Germinal center (tissue), 1 donor: ENCODE measurements around the gene RARRES2.
A peak's percentile ranks its signal among the peaks of the same experiment; 100 is the strongest.

Experiments
- DNase-seq: peaks from one replicate; pipeline ENCODE4 v3.0.0; 2012; ENCODE audit warnings: mixed read lengths, low spot score

The RARRES2 gene

GRCh38 chr7:150376560-150376959 lies 35.1 kb upstream of the RARRES2 start:
- no peak for DNase-seq

GRCh38 chr7:150375662-150376521 lies 34.5 kb upstream of the RARRES2 start:
- peak; percentile 59 for DNase-seq

GRCh38 chr7:150374472-150374871 lies 33.0 kb upstream of the RARRES2 start:
- DNase-seq = no peak

DNA sequence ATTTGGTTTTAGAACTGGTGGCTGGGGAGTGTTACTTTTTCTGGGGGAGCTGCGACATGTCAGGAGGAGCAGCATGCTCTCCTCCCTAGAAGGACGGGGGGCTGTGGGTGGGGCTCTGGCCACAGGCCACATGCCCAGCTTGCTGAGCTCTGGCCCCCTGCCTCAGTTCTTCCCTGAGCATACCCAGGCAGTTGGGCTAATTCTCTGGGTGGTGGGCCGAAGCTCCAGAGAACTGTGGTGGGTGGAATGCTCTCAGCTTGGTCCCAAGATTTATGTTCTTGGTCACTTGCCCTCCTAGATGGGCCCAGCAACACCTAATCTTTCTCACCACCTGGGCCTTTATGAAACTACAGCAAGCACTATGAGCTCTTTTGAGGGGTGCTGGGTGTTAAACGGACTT lies 32.6 kb upstream of the RARRES2 start:
- DNase-seq = no peak

- peak; percentile 26 for DNase-seq
Observed at GRCh38 chr7:150373049-150373801, 31.8 kb upstream of the RARRES2 start.

DNA sequence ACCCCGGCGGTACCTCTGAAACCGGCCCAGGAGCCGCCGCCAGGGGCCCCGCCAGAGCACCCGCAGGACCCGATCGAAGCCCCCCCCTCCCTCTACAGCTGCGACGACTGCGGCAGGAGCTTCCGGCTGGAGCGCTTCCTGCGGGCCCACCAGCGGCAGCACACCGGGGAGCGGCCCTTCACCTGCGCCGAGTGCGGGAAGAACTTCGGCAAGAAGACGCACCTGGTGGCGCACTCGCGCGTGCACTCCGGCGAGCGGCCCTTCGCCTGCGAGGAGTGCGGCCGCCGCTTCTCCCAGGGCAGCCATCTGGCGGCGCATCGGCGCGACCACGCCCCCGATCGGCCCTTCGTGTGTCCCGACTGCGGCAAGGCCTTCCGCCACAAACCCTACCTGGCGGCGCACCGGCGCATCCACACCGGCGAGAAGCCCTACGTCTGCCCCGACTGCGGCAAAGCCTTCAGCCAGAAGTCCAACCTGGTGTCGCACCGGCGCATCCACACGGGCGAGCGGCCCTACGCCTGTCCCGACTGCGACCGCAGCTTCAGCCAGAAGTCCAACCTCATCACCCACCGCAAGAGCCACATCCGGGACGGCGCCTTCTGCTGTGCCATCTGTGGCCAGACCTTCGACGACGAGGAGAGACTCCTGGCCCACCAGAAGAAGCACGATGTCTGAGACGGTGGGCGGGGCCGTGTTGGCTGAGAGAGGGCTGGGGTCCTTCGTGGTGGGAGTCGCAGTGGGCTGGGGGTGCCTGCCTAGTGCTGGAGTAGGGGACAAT lies 31.0 kb upstream of the RARRES2 start:
- DNase-seq = no peak

DNA sequence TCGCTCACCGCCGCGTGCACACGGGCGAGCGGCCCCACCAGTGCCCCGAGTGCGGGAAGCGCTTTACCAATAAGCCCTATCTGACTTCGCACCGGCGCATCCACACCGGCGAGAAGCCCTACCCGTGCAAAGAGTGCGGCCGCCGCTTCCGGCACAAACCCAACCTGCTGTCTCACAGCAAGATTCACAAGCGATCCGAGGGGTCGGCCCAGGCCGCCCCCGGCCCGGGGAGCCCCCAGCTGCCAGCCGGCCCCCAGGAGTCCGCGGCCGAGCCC lies 30.5 kb upstream of the RARRES2 start:
- no peak for DNase-seq

DNA sequence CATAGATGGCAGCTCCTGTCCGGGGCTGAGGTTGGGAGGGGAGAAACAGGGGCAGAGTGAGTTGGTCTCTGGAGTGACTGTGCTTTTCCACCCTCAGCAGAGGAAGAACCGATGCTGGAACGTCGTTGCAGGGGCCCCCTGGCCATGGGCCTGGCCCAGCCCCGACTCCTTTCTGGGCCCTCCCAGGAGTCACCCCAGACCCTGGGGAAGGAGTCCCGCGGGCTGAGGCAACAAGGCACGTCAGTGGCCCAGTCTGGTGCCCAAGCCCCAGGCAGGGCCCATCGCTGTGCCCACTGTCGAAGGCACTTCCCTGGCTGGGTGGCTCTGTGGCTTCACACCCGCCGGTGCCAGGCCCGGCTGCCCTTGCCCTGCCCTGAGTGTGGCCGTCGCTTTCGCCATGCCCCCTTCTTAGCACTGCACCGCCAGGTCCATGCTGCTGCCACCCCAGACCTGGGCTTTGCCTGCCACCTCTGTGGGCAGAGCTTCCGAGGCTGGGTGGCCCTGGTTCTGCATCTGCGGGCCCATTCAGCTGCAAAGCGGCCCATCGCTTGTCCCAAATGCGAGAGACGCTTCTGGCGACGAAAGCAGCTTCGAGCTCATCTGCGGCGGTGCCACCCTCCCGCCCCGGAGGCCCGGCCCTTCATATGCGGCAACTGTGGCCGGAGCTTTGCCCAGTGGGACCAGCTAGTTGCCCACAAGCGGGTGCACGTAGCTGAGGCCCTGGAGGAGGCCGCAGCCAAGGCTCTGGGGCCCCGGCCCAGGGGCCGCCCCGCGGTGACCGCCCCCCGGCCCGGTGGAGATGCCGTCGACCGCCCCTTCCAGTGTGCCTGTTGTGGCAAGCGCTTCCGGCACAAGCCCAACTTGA lies 29.9 kb upstream of the RARRES2 start:
- no peak for DNase-seq

GRCh38 chr7:150370612-150371071 lies 29.2 kb upstream of the RARRES2 start:
- no peak for DNase-seq

DNA sequence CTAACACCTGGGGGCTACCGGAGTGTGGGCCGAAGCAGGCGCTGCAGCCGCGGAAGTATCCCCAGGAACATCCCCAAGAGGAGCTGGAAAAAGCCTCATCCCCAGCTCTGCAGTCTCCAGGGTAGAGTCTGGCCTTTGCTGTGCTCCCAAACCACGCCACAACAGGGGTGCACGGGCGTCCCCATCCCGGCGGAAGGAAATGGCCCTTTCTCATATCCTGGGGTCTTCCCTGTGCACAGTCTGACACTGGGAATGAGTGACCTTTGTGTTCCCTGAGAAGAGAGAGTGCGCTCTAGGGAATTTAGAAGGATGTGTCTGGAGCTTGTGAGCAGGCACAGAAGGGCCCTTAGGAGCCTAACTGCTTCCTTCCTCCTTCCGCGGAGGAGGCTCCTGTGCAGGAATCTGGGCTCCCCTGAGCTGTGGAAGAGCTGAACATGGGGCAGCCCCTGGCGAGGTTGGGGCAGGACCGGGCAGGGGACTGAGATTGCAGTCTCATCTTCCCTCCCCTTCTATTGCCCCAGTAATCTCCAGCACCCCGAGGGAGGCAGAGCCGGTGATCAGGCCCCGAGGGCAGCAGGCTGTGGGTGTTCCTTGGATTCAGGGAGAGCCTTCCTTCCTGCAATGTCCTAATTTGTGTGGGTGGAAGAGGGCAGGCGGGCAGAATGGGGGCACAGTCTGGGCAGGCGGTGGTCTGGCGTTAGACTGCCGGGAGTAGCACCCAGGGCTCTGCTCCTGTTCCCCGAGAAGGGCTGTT lies 28.5 kb upstream of the RARRES2 start:
- no peak for DNase-seq

DNA sequence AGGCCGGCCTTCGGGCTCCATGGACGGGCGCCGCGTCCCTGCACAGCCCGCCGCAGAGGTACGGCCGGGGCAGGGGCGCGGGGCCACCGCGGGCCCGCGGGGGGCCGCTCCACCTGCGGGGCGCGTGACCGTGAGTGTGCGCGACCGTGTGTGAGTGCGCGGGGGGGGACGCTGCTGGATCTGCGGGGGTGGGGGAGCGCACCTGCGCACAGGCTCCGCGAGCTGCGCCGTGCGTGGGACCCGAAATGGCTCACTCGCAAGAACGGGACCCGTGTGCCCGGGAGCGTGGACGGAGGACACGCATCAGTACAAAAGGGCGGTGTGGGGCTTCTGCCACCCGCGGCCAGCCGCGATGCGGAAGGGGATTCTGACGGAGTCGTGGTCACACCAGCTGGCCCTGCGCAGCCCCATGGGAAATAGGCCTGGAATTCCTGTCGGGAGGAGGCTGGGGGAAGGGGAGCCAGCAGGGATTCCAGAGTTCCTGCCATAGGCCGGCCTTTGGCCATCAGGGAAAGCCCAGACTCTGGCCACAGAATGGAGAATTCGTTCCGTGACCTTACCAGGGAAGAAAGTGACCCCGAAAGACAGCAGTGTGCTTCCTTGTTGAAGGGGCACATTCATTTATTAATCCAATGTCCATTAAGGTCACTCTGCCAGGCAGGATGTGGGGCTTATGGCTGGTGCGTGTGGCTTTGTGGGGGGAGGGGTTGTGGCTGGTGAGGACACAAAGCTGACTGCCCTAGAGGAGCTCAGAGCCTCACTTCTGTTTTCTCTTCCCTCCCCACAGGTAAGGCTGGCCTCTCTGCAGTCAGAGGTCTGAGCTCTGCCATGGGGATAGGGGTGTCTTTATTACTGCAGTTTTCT lies 27.7 kb upstream of the RARRES2 start:
- DNase-seq = peak; percentile 69

DNA sequence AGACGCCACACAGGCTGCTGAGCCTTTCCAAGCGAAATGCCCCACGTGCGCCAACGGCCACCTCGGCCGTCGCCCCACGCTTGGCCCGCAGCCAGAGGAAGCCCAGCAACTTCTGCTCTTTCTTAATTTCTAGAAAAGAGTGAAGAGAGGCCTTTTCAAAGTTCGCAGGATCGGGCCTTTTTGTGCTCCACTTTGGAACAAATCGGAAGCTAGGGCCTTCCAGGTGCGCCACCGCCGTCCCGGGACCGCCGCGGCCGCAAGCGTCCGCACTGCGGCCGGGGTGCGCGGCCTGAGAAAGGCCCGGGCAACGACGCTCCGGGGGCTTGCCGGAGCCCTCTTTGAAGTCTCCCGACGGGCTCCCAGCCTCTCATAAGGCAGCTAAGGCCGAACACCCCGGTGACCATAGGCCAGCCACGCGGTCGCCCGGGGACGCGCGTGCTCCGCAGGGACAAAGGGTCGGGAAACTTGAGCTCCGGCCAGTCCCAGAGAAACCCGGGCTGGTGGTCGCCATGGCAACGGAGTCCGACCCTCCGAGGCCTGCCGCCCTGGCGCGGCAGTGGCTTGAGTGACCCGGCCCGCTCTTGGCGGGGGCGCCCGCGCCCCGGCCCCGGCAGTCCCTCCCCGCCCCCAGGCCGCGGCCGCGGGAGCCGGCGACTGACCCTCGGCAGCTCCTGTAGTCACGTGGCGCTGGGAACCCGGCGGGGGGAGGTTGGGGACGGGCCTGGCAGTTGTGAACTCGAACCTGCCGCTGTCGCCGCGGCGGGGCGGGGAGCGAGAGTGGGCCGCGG lies 26.9 kb upstream of the RARRES2 start, which contains the start of gene REPIN1:
Gene REPIN1, plus strand, starts transcription at position 727 of the 788 bp plus-strand sequence. CDS start 890 bp downstream, outside the sequence.
- peak; percentile 75 for DNase-seq

GRCh38 chr7:150367677-150368095 lies 26.3 kb upstream of the RARRES2 start:
- no peak for DNase-seq

GRCh38 chr7:150365673-150366398 lies 24.4 kb upstream of the RARRES2 start:
- peak; percentile 50 for DNase-seq

GRCh38 chr7:150365194-150365593 lies 23.8 kb upstream of the RARRES2 start:
- no peak for DNase-seq

- DNase-seq = peak; percentile 76
Observed at GRCh38 chr7:150363872-150364271, 22.4 kb upstream of the RARRES2 start.

DNA sequence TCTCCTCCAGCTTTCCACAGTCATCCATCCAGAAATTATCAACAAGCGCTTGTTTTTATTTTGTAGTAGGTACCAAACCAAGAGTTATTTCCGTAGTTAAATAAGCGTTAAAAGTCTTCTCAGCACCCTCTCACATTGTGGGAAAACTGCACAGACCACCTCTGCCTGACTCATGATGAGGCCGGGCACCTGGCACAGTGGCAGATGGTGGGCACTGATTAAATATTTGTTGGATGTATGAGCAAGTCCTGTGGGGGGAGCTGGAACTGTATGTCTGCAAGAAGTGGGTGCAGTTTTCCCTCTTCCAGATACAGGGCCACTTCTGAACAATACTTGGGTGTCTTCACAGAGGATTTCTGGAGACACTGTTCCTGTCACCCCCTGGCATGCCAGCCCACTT lies 21.9 kb upstream of the RARRES2 start:
- DNase-seq = no peak
